NCI-H2196 treated with DMSO at 0.1 percent for 48 hours (cell line): ENCODE measurements around the gene RPL12.

Experiments
- DNase-seq: peaks from one replicate; lab custom pipeline; 2025; ENCODE audit not compliant: unreplicated experiment; lab: John Stamatoyannopoulos, UW

Gene RPL12

DNA sequence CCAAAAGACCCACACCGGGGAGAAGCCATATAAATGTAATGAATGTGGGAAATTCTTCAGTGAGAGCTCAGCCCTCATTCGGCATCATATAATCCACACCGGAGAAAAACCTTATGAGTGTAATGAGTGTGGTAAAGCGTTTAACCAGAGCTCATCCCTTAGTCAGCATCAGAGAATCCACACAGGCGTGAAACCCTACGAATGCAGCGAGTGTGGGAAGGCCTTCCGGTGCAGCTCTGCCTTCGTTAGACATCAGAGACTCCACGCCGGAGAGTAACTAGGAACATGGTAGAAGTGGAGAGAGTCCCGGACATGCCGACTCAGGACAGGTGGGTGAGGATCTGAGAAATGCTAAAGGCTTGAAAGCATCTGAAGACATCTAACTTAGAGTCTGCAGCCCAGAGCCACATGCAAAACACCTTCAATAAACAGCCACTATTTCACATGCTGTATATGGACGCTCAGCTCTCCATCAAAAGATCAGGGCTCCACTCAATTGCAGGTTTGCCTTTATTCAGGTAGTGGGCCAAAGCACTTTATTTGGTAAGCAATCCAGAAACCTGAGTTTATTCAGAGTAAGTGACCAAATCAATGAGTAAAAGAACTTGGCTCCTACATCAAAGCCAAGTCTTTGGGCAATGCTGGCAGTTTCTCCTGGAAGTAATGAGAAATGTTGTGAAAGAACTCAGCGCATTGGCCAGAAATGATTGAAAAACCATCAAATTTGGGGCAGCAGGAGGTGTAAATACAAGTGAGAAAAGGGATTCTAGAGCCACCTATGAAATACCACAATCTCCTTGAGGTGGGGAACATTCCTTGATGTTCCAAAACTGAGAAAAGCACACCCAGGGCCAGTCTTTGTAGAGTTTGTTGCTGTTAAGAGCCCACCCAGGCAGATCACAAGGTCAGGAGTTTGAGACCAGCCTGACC, 6.0 kb downstream of the RPL12 start:
- DNase-seq = no peak

DNA sequence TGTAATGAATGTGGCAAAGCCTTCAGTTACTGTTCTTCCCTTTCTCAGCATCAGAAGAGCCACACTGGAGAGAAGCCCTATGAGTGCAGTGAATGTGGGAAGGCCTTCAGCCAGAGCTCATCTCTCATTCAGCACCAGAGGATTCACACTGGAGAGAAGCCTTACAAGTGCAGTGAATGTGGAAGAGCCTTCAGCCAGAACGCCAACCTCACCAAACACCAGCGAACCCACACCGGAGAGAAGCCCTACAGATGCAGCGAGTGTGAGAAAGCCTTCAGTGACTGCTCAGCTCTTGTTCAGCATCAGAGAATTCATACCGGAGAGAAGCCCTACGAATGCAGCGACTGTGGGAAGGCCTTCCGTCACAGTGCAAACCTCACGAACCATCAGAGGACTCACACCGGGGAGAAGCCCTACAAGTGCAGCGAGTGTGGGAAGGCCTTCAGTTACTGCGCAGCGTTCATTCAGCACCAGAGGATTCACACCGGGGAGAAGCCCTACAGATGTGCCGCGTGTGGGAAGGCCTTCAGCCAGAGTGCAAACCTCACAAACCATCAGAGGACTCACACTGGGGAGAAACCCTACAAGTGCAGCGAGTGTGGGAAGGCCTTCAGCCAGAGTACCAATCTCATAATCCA, 6.8 kb downstream of the RPL12 start:
- no peak for DNase-seq

DNA sequence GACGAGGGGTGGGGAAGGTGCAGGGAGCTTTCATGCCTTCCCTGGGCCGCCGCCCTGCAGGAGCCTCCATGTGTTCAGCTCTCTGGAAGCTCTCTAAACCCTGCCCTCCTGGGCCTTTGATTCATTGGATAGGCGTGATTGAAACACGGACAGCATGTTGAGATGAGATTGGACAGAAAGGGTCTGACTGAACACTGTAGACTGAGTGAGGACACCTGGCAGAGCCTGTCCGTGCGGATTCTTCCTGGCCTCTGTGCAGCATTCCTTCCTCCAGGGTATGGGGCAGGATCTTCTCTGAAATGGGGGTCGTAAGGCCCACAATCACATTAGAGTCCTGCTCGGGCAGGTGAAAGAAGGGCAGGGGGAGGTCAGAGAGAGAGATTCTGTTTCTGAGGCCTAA, 12.8 kb downstream of the RPL12 start:
- DNase-seq = no peak

DNA sequence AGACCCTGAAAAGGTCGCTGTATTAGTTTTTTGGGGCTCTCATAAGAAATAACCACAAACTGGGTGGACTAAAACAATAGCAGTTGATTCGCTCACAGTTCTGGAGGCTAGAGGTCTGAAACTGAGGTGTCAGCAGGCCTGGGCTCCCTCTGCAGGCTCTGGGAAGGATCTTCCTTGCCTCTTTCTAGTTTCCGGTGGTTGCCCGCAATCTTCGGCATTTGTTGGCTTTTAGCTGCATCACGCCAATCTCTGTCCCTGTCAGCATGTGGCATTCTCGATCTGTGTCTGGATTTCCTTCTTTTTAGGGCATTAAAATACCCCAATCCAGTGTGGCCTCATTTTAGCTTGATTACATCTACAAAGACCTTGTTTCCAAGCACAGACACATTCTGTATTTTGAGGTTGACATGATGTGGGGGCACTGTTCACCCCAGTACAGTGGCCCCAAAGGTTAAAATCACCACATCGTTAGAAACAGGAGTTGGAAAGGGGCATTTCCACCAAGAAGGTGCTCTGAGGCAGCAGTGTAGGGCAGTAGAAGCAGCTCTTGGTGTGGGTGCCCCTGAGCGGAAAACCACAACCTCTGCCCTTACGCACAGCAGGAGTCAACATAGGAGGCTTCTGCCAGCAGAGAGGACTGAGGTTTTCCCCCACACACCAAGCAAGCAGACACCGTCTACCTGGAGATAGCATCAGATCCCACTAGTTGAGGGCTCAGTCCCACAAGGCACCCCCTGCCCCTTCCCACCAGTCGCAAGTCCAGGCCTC, 13.5 kb downstream of the RPL12 start:
- DNase-seq = no peak

DNA sequence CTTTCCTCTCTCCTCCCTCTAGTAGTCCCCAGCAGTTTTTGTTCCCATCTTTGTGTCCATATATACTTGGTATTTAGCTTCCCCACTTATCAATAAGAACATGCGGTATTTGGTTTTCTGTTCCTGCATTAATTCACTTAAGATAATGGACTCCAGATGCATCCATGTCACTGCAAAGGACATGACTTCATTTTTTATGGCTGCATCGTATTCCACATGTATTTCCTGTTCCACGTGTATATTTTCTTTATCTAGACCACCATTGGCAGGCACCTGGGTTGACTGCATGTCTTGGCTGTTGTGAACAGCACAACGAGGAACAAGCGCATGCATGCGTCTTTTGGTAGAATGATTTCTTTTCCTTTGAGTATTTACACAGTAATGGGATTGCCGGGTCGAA, 20.8 kb downstream of the RPL12 start:
- DNase-seq = no peak

DNA sequence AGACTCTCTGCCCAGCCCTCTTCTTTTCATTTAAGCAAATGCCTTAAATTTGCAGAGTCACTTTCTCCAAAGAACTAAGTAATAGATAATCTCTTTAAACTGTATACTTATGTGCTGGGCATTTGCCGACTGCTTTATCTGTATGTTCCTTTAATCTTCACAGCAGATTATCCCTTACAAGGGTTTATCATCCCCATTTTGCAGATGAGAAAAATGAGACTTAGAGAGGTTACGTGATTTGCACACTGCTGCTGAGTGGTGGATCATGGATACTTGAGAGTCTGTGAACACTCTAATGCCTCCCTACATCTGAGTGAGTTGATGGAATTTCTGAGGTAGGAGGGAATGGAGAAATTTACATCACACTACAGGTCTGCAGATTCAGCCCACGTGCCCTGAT, 22.9 kb downstream of the RPL12 start:
- DNase-seq = no peak

DNA sequence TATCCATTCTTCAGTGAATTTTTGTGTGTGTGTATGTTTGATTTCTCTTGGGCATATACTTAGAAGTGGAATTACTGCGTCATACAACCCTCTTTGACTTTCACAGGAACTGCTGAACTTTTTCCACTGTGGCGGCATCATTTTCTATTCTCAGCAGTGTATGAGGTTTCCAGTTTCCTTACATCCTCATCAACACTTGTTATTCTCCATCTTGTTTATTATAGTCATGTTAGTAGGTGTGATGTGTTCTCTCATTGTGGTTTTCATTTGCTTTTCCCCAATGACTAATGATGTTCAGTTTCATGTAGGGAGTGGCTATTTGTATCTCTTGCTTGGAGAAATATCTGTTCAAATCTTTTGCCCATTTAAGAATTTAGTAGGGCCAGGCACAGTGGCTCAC, 24.4 kb downstream of the RPL12 start:
- no peak for DNase-seq

DNA sequence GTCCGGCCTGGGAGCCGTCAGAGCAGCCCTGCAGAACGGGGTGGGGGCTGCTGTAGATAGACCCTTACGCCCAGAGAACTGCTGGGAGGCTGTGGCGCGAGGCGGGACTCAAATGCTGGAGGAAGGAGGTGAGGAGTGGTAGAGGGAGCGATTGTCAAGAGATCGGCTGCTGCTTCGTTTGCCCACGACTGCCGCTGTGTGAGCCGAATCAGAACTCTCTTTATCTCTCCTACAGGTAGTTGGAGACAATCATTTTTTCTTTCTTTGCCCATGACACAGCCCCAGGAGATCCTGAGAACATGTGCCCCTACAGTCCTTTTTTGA, 26.6 kb downstream of the RPL12 start:
- no peak for DNase-seq

DNA sequence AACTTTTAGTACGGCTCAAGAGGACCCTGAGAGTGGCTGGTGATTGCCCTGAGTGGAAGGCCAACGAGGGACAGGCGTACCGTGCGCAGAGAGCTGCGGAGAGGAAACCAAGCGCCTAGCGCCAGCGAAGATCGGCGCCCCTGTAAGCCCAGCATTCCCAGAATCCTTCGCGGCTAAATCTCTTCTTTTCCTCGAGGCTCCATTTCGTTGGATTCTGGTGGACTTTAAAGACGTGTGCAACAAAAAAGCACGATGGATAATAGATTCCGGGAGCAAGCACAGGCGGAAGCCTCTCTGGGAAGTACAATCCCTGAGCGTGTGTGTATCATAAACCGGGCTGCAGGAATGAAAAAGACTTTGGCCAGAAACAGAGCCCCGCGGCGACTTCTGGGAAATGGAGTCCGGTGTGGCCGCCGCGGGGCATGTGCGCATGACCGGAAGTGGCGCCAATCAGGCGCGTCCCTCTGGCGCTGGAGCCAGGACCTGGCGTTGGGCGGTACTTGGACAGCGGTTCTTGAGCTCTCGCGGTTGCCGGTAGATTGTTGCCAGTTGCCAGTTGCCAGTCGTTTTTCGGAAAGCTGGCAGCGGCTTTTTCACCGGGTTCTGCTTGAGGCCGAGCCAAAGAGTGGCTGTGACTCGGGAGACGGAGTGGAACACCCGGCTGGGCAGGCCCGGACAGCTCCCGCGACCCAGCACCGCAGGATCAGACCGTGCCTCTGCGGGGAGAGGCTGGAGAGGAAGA, 27.1 kb downstream of the RPL12 start, which contains the start of gene ZNF79:
Gene ZNF79, plus strand, starts transcription at position 449 of the 742 bp plus-strand sequence. CDS start 406 bp downstream, outside the sequence.
- DNase-seq = peak; percentile 89

DNA sequence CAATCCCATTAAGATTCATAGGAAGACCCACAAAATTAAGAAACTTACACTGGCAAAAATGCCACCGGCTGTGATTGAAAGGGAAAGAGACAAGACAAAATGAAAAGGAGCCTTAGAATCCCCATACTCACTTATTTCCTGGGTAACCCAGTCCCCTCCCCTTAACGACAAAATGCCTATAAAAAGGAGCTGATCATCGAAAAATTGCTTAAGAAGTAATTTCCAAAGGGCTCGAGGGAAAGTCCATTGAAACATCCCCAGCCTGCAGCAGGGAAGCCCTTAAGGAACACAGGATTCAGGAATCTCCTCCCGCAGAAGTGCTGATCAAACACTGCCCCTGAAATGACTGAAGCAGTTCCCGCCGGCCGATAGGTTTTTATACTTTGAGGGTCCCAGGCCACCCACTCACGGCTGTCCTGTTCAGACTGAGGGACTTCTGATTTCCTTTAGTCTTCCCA, 27.7 kb downstream of the RPL12 start:
- DNase-seq = no peak

DNA sequence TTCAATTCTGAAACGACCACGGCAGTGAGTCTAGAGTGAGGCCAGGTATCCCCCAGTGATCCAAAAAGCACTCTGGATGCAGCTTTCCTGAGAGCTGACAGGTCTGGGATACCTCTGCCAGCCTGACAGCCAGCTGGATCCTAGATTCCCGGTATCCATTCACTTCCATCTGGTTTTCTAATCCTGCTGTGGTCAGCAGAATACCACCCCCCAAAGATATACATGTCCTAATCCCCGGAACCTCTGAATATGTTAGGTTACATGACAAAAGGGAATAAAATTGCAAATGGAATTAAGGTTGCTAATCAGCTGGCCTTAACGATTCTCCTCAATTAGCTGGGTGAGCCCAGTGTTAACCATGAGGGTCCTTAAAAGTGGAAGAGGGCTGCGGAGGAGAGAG, 28.4 kb downstream of the RPL12 start:
- no peak for DNase-seq

DNA sequence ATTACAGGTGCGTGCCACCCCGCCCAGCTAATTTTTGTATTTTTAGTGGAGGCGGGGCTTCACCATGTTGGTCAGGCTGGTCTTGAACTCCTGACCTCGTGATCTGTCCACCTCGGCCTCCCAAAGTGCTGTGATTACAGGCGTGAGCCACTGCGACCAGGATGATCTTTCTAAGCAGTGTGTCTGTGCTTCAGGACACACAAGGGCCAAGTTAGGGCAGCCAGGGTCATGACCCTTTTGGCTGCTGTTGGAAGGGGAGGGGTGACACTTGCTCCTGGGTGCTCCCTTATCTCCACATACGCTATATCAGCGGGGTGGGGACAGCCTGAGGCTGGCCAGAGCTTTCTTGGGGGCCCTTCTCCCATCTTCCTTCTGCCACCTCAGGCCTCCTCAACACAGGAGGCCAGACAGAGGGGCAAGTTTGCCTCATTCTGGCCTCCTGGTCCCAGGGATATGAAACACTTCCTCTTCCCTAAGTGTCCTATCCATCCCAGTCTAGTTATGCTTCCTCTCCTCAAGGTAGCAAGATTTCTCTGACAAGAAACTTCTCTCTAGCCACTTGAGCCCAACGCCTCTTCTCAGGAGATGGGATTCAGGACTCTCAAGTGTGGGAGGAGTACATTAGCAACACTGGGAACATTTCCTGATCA, 28.9 kb downstream of the RPL12 start:
- no peak for DNase-seq

DNA sequence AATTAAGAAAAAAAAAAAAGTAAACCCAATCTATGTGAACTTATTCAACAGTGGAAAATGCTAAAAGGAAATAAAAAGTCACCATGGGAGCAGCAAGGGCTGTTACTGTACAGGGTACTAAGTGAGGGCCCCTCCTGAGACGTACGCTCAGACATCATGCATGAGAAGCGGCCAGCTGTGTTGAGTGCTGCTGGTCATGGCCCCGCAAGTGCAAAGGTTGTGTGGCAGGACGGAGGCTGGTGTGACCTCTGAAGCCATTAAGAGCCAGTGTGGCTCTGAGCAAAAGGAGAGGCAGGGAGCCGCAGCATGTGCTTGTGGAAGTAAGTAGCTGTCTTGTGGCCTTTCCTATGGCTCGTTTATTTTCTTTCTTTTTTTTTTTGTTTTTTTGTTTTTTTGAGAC, 30.1 kb downstream of the RPL12 start:
- DNase-seq = no peak

DNA sequence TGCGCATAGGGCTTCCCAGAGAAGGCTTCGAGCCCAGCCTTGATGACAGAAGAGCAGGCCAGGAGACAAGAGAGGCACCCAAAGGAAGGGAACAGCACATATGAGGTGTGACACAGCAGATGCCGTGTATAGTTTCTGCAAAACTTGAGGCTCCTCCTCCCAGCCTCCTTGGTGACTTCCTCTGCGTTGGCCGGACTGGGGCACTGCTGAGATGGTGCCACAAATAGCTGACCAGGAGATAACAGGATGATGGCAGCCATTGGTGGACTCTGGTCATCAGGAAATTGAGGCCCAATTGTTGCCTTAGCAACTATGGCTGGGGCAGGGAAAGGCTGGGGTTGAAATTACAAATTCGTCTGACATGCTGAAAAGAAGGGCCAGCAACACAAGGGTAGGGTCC, 31.9 kb downstream of the RPL12 start:
- DNase-seq = no peak

DNA sequence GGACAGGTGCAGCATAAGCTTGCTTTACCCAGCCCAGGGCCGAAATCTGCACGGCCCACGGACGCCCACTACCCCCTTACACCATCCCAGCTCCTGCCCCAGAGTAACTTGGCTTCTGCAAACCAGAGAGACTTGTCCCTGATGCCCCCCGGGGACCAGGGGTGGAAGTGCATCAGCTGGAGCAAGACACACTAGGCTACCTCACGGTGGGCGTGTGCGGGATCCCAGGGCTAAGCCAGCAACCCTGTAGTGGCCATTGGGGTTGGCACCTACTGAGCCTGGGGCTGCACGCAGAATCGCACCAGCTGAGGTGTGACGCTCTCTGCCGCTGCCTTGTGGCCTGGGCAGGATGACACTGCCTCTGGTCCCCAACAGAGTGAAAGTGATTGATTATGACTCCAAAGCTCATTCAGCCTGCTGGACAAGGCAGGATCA, 33.2 kb downstream of the RPL12 start:
- DNase-seq = no peak

DNA sequence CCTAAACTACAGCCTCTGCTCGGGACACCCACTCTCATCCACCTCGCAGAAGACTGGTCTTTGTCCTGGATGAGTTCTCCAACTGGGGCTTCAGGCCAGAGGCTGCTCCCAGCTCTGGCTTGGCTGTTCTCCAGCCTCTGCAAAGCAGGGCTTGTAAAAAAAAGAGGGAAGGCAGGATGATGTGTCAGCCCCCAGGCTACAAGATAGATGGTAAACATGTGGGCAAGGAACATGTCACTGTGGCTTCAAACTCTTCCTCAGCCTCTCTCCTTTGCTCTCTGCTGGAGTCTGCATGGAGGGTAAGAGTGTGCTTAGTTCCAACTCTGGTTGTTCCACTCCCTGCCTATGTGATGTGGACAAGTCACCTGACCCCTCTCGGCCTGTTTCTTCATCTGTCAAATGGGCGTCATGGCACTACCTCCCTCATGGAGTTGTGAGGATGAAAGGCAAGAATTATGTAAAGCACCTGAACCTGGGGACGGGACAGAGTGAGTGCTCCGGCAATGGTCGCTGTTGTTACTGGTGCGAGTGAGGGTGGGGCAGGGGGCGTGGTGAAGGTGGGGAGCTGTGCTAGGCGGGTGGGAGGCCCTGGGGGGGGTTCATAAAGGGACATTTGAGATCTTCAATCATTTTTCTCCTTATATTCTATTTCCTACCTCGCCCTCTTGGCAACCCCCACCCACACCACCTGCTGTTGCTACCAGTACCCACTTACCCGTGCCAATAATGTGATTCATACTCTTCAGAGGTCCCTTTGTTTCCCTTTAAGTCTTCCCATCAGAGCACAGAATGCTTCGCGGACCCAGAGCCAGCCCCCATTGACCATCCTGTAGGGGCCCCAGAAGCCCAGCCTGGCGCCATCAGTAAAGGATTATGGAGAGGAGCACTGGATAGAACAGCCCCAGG, 33.8 kb downstream of the RPL12 start:
- DNase-seq = no peak

DNA sequence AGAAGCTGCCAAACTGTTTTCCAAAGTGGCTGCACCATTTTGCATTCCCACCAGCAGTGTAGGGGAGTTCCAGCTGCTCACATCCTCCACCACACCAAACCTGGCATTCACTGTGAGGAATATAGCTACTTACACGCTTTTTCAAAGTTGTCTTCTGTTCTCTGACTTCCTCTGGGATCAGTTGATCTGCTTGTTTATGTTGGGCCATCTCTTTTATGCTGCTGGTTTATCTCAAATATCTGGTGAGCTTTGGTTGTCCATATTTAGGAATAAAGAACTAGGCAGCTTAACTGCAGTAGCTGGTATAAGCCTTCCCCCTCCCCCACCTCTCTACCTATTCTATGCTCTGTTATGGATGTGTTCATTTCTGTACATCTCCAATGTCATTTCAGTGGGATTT, 35.5 kb downstream of the RPL12 start:
- DNase-seq = no peak

DNA sequence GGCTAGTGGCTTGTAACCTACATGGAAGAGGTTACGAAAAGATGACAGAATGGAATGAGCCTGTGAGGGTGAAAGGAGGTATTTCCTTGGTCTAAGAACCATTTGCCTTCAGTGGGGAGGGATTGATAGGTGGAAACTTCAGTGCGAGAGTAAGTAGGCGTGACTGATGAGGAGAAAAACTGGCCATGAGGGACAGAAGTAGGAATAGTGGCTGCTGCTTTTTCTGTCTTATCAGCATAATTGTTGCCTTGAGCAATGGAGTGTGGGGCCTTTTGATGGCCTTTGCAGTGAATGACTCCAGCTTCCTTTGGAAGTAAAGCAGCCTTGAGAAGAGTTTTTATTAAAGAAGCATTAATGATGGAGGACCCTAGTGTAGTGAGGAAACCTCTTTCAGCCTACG, 36.1 kb downstream of the RPL12 start:
- no peak for DNase-seq

DNA sequence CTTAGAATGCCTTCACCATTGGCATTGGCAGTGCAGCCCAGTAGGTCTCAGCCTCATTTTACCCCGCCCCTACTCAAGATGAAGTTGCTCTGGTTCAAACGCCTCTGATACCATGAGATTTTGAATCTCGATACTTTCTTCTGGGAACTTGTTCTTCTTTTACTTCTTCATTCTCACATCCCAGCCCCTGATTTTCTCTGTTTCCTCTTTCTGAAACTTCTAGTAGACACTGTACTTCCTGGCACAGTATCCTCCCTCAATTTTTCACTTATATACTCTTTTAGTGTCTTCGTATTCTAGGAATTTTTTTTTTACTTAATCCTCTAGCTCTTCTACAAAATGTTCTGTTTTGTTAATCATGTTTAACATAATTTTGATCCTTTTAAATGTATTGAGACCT, 40.1 kb downstream of the RPL12 start:
- no peak for DNase-seq

DNA sequence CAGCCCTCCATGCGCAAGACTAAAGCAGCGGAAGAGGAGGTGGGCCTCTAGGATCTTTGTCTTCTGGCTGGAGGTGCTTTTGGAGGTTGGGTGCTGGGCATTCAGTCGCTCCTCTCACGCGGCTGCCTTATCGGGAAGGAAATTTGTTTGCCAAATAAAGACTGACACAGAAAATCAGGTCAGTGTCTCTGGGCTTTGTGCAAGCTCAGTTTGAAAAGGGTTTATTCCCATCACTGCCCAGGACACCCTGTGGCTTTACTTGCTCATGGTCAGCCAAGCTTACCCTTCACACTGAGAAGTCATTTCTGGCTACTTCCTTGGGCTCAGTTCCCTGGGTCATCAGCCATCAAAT, 43.7 kb downstream of the RPL12 start:
- DNase-seq = no peak
